Measurements from ENCODE around the gene ARID1B. TPM values are rescaled to one million over a fixed set of nuclear protein-coding genes. Genes with fewer than 3 reads are reported as not detected.

The ARID1B gene
- total RNA-seq, 5 donors from 2014 or later (not counting 1 experiment from before 2014, with no cell fraction given) = 103 to 161 (median 108) TPM

DNA sequence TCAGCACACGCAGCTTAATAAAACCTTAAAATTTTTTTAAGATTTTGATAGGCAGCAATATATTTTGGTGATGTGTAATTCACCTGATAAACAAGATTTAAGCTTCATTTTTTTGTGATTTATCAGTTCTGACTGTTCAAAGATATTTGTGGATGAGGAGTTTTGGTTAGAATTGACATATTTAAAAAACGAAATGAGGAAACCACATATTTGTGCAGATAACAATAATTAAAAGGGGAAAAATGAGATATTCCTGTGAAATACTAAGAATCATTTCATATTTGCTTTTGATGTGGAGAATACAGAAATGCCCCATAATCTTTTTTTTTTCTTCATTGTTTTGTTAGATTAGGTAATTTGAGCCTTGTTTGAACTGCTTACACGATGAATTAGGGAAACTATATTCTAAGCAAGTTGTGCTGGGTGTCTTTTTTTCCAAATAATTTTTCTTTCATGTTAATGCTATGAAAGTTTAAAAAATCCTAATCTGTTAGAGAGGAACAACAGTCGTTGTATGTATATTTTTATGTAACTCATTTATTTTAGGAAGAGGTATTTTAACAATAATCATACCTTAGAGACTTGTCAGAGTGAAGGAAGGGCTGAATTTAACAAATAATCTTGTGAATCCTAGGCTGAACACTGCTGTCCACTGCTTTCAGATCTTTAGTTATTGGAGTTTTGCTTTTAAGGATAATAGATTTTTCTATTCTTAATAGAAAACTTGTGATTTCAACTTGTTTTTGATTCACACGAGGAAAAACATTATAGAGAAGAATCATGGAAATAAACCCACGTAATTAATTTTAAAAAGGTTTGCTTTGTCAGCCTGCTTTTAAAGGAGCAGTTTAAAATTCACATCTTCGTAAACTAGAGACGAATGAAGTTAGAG is 4.0 kb downstream of the ARID1B start:
- H3K27ac ChIP-seq (ENCODE audit: low read length) = peak overlapping the region; percentile 73
- CTCF ChIA-PET = interaction anchor here (0.5 to 1.6 kb wide), 5 partner anchors 10 to 190 kb away, joined by 3 to 8 read pairs (median 4); no protein-coding TSS in a partner anchor
- H3K9me3 Mint-ChIP-seq = no peaks in the 10 kb centered on the region
- H3K36me3 ChIP-seq (ENCODE audit: control insufficient read depth in 2 of 2, extremely low read depth in 1 of 2, insufficient read depth in 1 of 2, low read length in 1 of 2) = no peaks in the 10 kb centered on the region
- ATAC-seq (replicated peaks in 1 of 4) = no peak
- peak overlapping the region; percentile 80 to 84 for H3K27ac Mint-ChIP-seq
- H3K9me3 ChIP-seq = no peaks in the 10 kb centered on the region
- H3K27me3 Mint-ChIP-seq = no peaks in the 10 kb centered on the region
- no CpG with 5 or more reads among the region's 8 CpGs for WGBS (ENCODE audit: insufficient coverage)
- H3K27me3 ChIP-seq (replicated peaks in 1 of 2; ENCODE audit: control insufficient read depth in 2 of 2, extremely low read depth in 1 of 2, insufficient read depth in 2 of 2, low read length in 1 of 2) = no peaks in the 10 kb centered on the region
- POLR2A ChIA-PET = interaction anchor here in 1 of 2 donors (0.5 to 0.6 kb wide), 2 partner anchors 97 to 584 kb away, joined by 3 to 11 read pairs; no protein-coding TSS in a partner anchor
- H3K4me1 Mint-ChIP-seq = peaks cover 53 to 60% (median 56%) of the 10 kb centered on the region in 3 donors
- peak overlapping the region; percentile 54 to 73 for H3K4me3 ChIP-seq (ENCODE audit: control insufficient read depth in 1 of 2, extremely low read depth in 1 of 2, low read length in 1 of 2)
- H3K4me3 Mint-ChIP-seq = peak overlapping the region; percentile 77 to 95 (median 88)
- peaks cover 12% of the 10 kb centered on the region for H3K36me3 Mint-ChIP-seq
- H3K4me1 ChIP-seq (ENCODE audit: control insufficient read depth in 1 of 2, extremely low read depth in 1 of 2, insufficient read depth in 2 of 2, low read length in 2 of 2) = peaks cover 9 to 42% of the 10 kb centered on the region in 2 experiments
- peak in 1 of 35 experiments; percentile 17 for DNase-seq

DNA sequence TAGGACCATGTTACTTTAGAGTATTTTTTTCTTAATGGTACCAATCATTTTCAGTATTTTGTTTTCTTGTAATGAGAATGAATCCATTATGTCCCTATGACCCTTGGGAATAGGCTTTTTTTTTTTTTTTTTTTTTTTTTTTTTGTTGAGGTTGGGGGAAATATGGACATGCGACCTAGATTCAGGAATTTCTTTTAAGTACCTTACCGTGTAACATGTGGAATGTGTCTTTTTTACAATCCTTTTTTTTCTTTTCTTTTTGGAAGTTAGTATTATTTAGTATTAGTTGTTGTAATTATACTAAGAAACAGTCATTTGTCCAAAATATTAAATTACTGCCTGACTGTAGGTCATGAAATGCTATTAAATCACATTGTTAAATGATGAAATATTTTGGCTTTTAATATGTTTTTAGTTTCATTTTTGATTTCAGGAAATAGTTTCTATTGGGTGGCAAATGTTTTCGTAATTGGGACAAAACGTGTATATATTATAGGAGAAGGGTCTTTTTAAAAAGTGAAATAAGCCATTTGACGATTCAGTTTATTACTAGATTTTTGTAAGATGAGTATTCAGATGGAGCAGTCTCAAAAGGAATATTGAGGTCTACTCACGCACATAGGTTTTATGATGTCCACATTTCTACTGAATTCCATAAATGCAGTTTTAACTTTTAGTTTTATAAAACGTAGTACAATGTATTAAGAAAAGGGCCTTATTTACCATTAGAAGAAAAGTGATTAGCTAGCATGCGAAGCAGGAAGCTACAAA is 4.9 kb downstream of the ARID1B start:
- no peaks in the 10 kb centered on the region for H3K27me3 Mint-ChIP-seq
- H3K27ac Mint-ChIP-seq = peak overlapping the region; percentile 80 to 90
- Histone ChIP-seq H3K9me3 (no peaks in the 10 kb centered on the region), H3K27me3 (replicated peaks in 1 of 2; ENCODE audit: control insufficient read depth in 2 of 2, extremely low read depth in 1 of 2, insufficient read depth in 2 of 2, low read length in 1 of 2) (no peaks in the 10 kb centered on the region), H3K4me1 (ENCODE audit: control insufficient read depth in 1 of 2, extremely low read depth in 1 of 2, insufficient read depth in 2 of 2, low read length in 2 of 2) (peaks cover 9 to 41% of the 10 kb centered on the region in 2 experiments), H3K36me3 (ENCODE audit: control insufficient read depth in 2 of 2, extremely low read depth in 1 of 2, insufficient read depth in 1 of 2, low read length in 1 of 2) (no peaks in the 10 kb centered on the region), H3K27ac (ENCODE audit: low read length) (peak overlapping the region; percentile 73), H3K4me3 (ENCODE audit: control insufficient read depth in 1 of 2, extremely low read depth in 1 of 2, low read length in 1 of 2) (peak overlapping the region; percentile 41 to 54)
- H3K9me3 Mint-ChIP-seq = no peaks in the 10 kb centered on the region
- ATAC-seq (replicated peaks in 1 of 4) (no peak), DNase-seq (peak in 1 of 35 experiments; percentile 44)
- peaks cover 55 to 62% (median 58%) of the 10 kb centered on the region in 3 donors for H3K4me1 Mint-ChIP-seq
- no CpG with 5 or more reads among the region's 8 CpGs for WGBS (ENCODE audit: insufficient coverage)
- peak overlapping the region; percentile 77 to 95 (median 88) for H3K4me3 Mint-ChIP-seq
- CTCF ChIA-PET = interaction anchor here in 1 of 2 donors (0.9 to 1.4 kb wide), 2 partner anchors 62 to 71 kb away, joined by 3 to 5 read pairs; no protein-coding TSS in a partner anchor
- POLR2A ChIA-PET = no interaction called here
- peaks cover 14% of the 10 kb centered on the region for H3K36me3 Mint-ChIP-seq

DNA sequence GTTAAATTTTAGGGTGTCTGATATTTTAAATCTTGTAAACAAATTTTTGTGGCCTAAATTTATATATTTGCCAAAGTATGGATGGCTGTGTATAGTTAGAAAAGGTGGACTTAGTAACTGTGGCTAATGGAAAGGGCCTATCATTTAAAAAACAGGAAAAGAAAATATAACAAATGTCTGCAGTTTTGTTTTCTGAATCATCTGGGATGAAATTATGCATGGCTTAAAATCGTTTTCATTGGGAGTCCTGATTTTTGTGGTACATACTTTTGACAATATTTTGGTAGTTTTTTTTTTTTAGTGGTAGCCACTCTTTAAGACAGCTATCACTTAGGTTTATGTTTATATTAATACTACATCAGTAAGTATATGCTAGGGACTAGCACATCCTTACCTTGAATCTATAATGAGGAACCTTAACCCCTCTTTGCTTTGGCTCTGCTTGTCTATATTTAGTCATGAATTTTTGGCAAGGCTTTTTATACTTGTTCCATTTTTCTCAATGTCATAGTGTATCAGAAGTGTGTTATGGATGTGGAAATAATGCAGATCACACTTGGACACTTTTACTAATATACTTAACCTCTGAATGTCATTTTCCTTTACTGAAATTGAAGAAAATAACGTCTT is 5.6 kb downstream of the ARID1B start:
- CTCF ChIA-PET = interaction anchor here in 1 of 2 donors (0.9 to 1.4 kb wide), 2 partner anchors 63 to 70 kb away, joined by 3 to 5 read pairs; no protein-coding TSS in a partner anchor
- peaks cover 62 to 69% (median 64%) of the 10 kb centered on the region in 3 donors for H3K4me1 Mint-ChIP-seq
- H3K27ac Mint-ChIP-seq = peak overlapping the region; percentile 80 to 90
- H3K27me3 Mint-ChIP-seq = no peaks in the 10 kb centered on the region
- DNase-seq (no peak), ATAC-seq (replicated peaks in 1 of 4) (no peak)
- H3K4me3 Mint-ChIP-seq = peak overlapping the region; percentile 77 to 95 (median 88)
- Histone ChIP-seq H3K4me1 (ENCODE audit: control insufficient read depth in 1 of 2, extremely low read depth in 1 of 2, insufficient read depth in 2 of 2, low read length in 2 of 2) (peaks cover 12 to 42% of the 10 kb centered on the region in 2 experiments), H3K36me3 (ENCODE audit: control insufficient read depth in 2 of 2, extremely low read depth in 1 of 2, insufficient read depth in 1 of 2, low read length in 1 of 2) (no peaks in the 10 kb centered on the region), H3K27ac (ENCODE audit: low read length) (peak overlapping the region; percentile 73), H3K9me3 (no peaks in the 10 kb centered on the region), H3K27me3 (replicated peaks in 1 of 2; ENCODE audit: control insufficient read depth in 2 of 2, extremely low read depth in 1 of 2, insufficient read depth in 2 of 2, low read length in 1 of 2) (no peaks in the 10 kb centered on the region), H3K4me3 (ENCODE audit: control insufficient read depth in 1 of 2, extremely low read depth in 1 of 2, low read length in 1 of 2) (peak overlapping the region in 1 of 2 donors; percentile 41)
- POLR2A ChIA-PET = interaction anchor here in 1 of 2 donors (0.6 to 0.7 kb wide), 2 partner anchors 272 to 545 kb away, joined by 3 to 4 read pairs; no protein-coding TSS in a partner anchor
- peaks cover 14% of the 10 kb centered on the region for H3K36me3 Mint-ChIP-seq
- H3K9me3 Mint-ChIP-seq = no peaks in the 10 kb centered on the region
- no CpG with 5 or more reads among the region's 2 CpGs for WGBS (ENCODE audit: insufficient coverage)

DNA sequence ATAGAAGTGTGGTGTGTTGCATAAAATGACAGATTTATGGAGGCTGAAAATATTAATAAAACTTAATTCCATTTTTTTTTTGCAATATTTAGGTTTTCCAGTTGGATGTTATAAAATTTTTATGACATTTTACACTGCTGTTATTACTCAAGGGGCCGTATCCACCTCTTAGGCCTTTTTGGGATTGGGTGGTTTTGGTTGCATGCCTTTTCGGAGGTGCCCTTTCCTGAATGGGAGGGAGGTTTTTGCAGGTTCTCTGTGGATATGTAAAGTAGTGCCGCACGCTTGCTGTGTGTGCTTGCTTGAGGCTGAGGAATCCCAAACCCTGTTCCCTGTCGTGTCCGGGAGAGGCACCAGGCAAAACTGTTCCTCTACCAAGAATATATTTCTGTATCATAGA is 6.8 kb downstream of the ARID1B start:
- CTCF ChIA-PET = no interaction called here
- POLR2A ChIA-PET = no interaction called here
- WGBS (ENCODE audit: insufficient coverage) = 100% methylated on average over 1 of the region's 6 CpGs
- Mint-ChIP-seq H3K27me3 (no peaks in the 10 kb centered on the region), H3K9me3 (no peaks in the 10 kb centered on the region), H3K4me3 (peak overlapping the region in 1 of 3 donors; percentile 95), H3K27ac (no peak overlapping the region), H3K36me3 (peaks cover 17% of the 10 kb centered on the region), H3K4me1 (peaks cover 73 to 80% (median 75%) of the 10 kb centered on the region in 3 donors)
- Histone ChIP-seq H3K4me1 (ENCODE audit: control insufficient read depth in 1 of 2, extremely low read depth in 1 of 2, insufficient read depth in 2 of 2, low read length in 2 of 2) (peaks cover 17 to 47% of the 10 kb centered on the region in 2 experiments), H3K9me3 (no peaks in the 10 kb centered on the region), H3K27ac (ENCODE audit: low read length) (no peak overlapping the region), H3K36me3 (ENCODE audit: control insufficient read depth in 2 of 2, extremely low read depth in 1 of 2, insufficient read depth in 1 of 2, low read length in 1 of 2) (no peaks in the 10 kb centered on the region), H3K27me3 (replicated peaks in 1 of 2; ENCODE audit: control insufficient read depth in 2 of 2, extremely low read depth in 1 of 2, insufficient read depth in 2 of 2, low read length in 1 of 2) (no peaks in the 10 kb centered on the region), H3K4me3 (ENCODE audit: control insufficient read depth in 1 of 2, extremely low read depth in 1 of 2, low read length in 1 of 2) (no peak overlapping the region)
- ATAC-seq (replicated peaks in 1 of 4) (no peak), DNase-seq (no peak)

DNA sequence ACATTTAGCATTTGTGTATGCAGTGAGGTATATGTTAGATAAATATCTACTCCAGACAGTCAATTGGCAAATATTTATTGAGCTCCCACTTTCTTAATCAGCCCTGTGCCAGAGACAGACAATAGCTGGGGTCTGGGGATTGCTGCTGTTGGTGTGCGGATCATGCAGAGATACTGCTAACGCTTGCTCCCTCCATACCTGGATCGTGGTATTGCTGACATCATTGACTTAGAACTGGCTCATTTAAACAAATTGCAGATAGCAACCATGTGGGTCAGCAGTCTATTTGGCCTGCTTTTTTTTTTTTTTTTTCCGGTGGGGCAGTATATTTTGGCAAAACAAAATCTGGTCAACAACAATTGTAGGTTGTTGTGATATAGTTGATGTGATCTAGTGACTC is 9.5 kb downstream of the ARID1B start:
- Histone ChIP-seq H3K27ac (ENCODE audit: low read length) (no peak overlapping the region), H3K4me1 (ENCODE audit: control insufficient read depth in 1 of 2, extremely low read depth in 1 of 2, insufficient read depth in 2 of 2, low read length in 2 of 2) (peaks cover 30 to 43% of the 10 kb centered on the region in 2 experiments), H3K4me3 (ENCODE audit: control insufficient read depth in 1 of 2, extremely low read depth in 1 of 2, low read length in 1 of 2) (no peak overlapping the region), H3K9me3 (no peaks in the 10 kb centered on the region), H3K27me3 (replicated peaks in 1 of 2; ENCODE audit: control insufficient read depth in 2 of 2, extremely low read depth in 1 of 2, insufficient read depth in 2 of 2, low read length in 1 of 2) (no peaks in the 10 kb centered on the region), H3K36me3 (ENCODE audit: control insufficient read depth in 2 of 2, extremely low read depth in 1 of 2, insufficient read depth in 1 of 2, low read length in 1 of 2) (no peaks in the 10 kb centered on the region)
- peaks cover 17% of the 10 kb centered on the region for H3K36me3 Mint-ChIP-seq
- ATAC-seq (replicated peaks in 1 of 4) (no peak), DNase-seq (no peak)
- no peaks in the 10 kb centered on the region for H3K27me3 Mint-ChIP-seq
- 100% methylated on average over 2 of the region's 4 CpGs for WGBS (ENCODE audit: insufficient coverage)
- ChIA-PET POLR2A (no interaction called here), CTCF (no interaction called here)
- H3K4me3 Mint-ChIP-seq = peak overlapping the region in 1 of 3 donors; percentile 27
- H3K27ac Mint-ChIP-seq = no peak overlapping the region
- H3K9me3 Mint-ChIP-seq = no peaks in the 10 kb centered on the region
- H3K4me1 Mint-ChIP-seq = peaks cover 89 to 90% (median 90%) of the 10 kb centered on the region in 3 donors

Data from T-cell (primary cell).